SU-DHL-6 (cell line): ENCODE results near the gene TRIOBP.
"Not testable (repeated sequence)": the region's sequence is repeated elsewhere in the genome, so short reads cannot be mapped to it uniquely, and the experiment has no call there.

Experiments
- H2AFZ ChIP-seq: fragments of 200-600 bp; sonication (generic); 2 replicates; pipeline ENCODE4 v1.6.1; 2014; ENCODE audit warnings: low read depth, mild to moderate bottlenecking, moderate library complexity, mixed read lengths, antibody characterized with exemption, low read length; ENCODE audit not compliant: severe bottlenecking
- H3F3A ChIP-seq: fragments of 200-600 bp; shearing (Covaris generic); 2 replicates; pipeline ENCODE4 v1.6.0; 2016; ENCODE audit warnings: antibody characterized with exemption, mild to moderate bottlenecking; ENCODE audit not compliant: insufficient read depth
- H3K27ac ChIP-seq: fragments of 200-600 bp; sonication (generic); 2 replicates; pipeline ENCODE4 v1.5.1; 2016; ENCODE audit warnings: low read depth, mild to moderate bottlenecking, low read length, moderate library complexity, mixed read lengths
- H3K27me3 ChIP-seq: fragments of 200-600 bp; sonication (generic), shearing (Covaris generic); 2 replicates; pipeline ENCODE4 v1.6.0; 2014; ENCODE audit warnings: mild to moderate bottlenecking, low read length
- H3K36me3 ChIP-seq: fragments of 200-600 bp; sonication (generic); 2 replicates; pipeline ENCODE4 v1.6.1; 2014; ENCODE audit warnings: mild to moderate bottlenecking, low read length, mixed read lengths
- H3K4me2 ChIP-seq: fragments of 300-600, 200-600 bp; shearing (Covaris generic), sonication (generic); 2 replicates; pipeline ENCODE4 v1.6.0; 2014; ENCODE audit warnings: low read length, low read depth, mild to moderate bottlenecking; ENCODE audit not compliant: poor library complexity, severe bottlenecking
- H3K4me3 ChIP-seq: fragments of 200-600 bp; sonication (generic); 2 replicates; pipeline ENCODE4 v1.5.1; 2014; ENCODE audit warnings: antibody characterized with exemption, low read length, mild to moderate bottlenecking, mixed read lengths; ENCODE audit not compliant: insufficient read depth, poor library complexity, severe bottlenecking
- H3K79me2 ChIP-seq: fragments of 200-600 bp; sonication (generic); 2 replicates; pipeline ENCODE4 v1.6.1; 2014; ENCODE audit warnings: mild to moderate bottlenecking, low read length, moderate library complexity; ENCODE audit not compliant: insufficient read depth
- H3K9ac ChIP-seq: fragments of 200-600 bp; sonication (generic); 2 replicates; pipeline ENCODE4 v1.7.0; 2014; ENCODE audit warnings: mild to moderate bottlenecking, low read length
- H3K9me2 ChIP-seq: fragments of 200-600 bp; sonication (generic); replicated peaks from 2 replicates; pipeline ENCODE4 v1.6.1; 2014; ENCODE audit warnings: low read length; ENCODE audit not compliant: insufficient read depth
- H3K9me3 ChIP-seq: fragments of 200-600 bp; sonication (generic); 2 replicates; pipeline ENCODE4 v1.6.1; 2014; ENCODE audit warnings: low read length, mixed read lengths; ENCODE audit not compliant: insufficient read depth
- H4K20me1 ChIP-seq: fragments of 200-600 bp; sonication (generic); 2 replicates; pipeline ENCODE4 v1.6.1; 2014; ENCODE audit warnings: low read depth, mild to moderate bottlenecking, antibody characterized with exemption, low read length, moderate library complexity, mixed read lengths
- EZH2phosphoT487 ChIP-seq: fragments of 200-600 bp; sonication (generic), shearing (Covaris generic); conservative IDR thresholded peaks from 2 replicates; pipeline ENCODE4 v1.6.1; 2018; ENCODE audit warnings: mild to moderate bottlenecking, antibody characterized with exemption, low read length, moderate library complexity, mixed read lengths
- TF ChIP-seq, protein P1 (sequence below): fragments of 200-600 bp; sonication (generic); IDR thresholded peaks from one replicate; pipeline ENCODE4 v1.5.1; 2017; ENCODE audit warnings: antibody characterized with exemption, mild to moderate bottlenecking, low read length, moderate library complexity; ENCODE audit not compliant: insufficient read depth, poor library complexity, severe bottlenecking

TRIOBP gene

GRCh38 chr22:37796079-37796478 is 99.2 kb downstream of the TRIOBP start:
- no peak overlapping the region for H3K4me2 ChIP-seq
- H4K20me1 ChIP-seq, result no peaks in the 10 kb centered on the region
- H3K36me3 ChIP-seq, result no peaks in the 10 kb centered on the region
- no peaks in the 10 kb centered on the region for H3K27me3 ChIP-seq
- TF ChIP-seq EZH2phosphoT487, result no peak
- no peaks in the 10 kb centered on the region for H3K9me3 ChIP-seq
- no peak overlapping the region for H3K4me3 ChIP-seq
- H3K9me2 ChIP-seq, result no peaks in the 10 kb centered on the region
- no peak overlapping the region for H2AFZ ChIP-seq
- no peak overlapping the region for H3K9ac ChIP-seq
- no peak overlapping the region for H3K27ac ChIP-seq
- no peaks in the 10 kb centered on the region for H3K79me2 ChIP-seq
- no peaks in the 10 kb centered on the region for H3F3A ChIP-seq

DNA sequence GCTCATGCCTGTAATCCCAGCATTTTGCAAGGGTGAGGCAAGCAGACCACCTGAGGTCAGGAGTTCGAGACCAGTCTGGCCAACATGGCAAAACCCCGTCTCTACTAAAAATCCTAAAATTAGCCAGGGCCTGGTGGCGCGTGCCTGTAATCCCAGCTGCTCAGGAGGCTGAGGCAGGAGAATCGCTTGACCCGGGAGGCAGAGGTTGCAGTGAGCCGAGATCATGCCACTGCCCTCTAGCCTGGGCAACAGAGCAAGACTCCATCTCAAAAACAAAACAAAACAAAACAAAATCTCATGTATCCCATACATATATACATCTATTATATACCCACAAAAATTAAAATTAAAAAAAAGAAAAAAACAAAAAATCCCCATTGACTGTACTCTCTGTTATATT is 100.4 kb downstream of the TRIOBP start:
- not testable (repeated sequence) for H3K27ac ChIP-seq, H2AFZ ChIP-seq, H3K79me2 ChIP-seq, H3F3A ChIP-seq, H3K36me3 ChIP-seq, H3K9ac ChIP-seq, H3K27me3 ChIP-seq, H4K20me1 ChIP-seq, H3K9me3 ChIP-seq, H3K4me3 ChIP-seq, H3K9me2 ChIP-seq, H3K4me2 ChIP-seq

DNA sequence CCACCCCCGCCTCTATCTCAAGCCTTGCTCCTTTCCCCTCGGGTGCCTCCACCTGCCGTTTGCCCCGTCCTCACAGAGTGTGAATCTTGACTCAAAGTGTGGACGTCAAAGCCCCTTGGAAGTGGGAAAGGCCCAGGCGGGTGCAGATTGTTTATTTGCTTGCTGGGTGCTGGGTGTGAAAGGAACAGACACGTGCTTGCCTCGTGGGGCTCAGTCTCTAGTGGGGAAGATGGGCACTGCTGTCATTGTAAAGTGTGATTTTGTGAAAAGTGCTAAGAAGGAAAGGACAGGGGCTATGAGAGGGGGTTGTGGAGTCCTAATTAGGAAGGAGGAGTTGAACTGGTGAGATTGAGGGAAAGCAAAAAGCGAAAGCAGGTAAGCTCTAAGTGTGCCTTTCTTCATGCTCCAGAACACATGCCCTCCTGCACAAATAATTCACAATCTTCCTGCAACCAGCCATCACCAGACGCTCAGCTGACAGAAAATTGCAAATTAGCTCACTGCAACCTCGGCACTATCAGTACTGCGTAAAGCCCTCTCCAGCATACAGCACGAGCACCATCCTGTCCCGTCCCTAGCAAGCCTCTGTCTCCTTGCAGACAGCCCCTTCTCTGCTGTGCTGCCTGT is 101.1 kb downstream of the TRIOBP start:
- no peaks in the 10 kb centered on the region for H3K9me2 ChIP-seq
- H3K79me2 ChIP-seq, result no peaks in the 10 kb centered on the region
- H3K4me3 ChIP-seq, result no peak overlapping the region
- no peaks in the 10 kb centered on the region for H3K9me3 ChIP-seq
- 0 out of 2 replicates have a peak, but pooled peaks cover 3% of the 10 kb centered on the region for H3K27me3 ChIP-seq
- H3F3A ChIP-seq, result no peaks in the 10 kb centered on the region
- H3K36me3 ChIP-seq, result no peaks in the 10 kb centered on the region
- H3K9ac ChIP-seq, result no peak overlapping the region
- H3K4me2 ChIP-seq, result no peak overlapping the region
- H2AFZ ChIP-seq, result no peak overlapping the region
- H4K20me1 ChIP-seq, result no peaks in the 10 kb centered on the region
- TF ChIP-seq, protein P1, sequence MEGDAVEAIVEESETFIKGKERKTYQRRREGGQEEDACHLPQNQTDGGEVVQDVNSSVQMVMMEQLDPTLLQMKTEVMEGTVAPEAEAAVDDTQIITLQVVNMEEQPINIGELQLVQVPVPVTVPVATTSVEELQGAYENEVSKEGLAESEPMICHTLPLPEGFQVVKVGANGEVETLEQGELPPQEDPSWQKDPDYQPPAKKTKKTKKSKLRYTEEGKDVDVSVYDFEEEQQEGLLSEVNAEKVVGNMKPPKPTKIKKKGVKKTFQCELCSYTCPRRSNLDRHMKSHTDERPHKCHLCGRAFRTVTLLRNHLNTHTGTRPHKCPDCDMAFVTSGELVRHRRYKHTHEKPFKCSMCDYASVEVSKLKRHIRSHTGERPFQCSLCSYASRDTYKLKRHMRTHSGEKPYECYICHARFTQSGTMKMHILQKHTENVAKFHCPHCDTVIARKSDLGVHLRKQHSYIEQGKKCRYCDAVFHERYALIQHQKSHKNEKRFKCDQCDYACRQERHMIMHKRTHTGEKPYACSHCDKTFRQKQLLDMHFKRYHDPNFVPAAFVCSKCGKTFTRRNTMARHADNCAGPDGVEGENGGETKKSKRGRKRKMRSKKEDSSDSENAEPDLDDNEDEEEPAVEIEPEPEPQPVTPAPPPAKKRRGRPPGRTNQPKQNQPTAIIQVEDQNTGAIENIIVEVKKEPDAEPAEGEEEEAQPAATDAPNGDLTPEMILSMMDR, result no peak
- TF ChIP-seq EZH2phosphoT487, result no peak
- no peak overlapping the region for H3K27ac ChIP-seq

GRCh38 chr22:37799979-37800378 is 103.1 kb downstream of the TRIOBP start:
- H3K79me2 ChIP-seq, H3F3A ChIP-seq, H3K9me3 ChIP-seq, H3K9me2 ChIP-seq, H3K9ac ChIP-seq, H3K4me3 ChIP-seq, H3K36me3 ChIP-seq, H3K27me3 ChIP-seq, H4K20me1 ChIP-seq, H2AFZ ChIP-seq, H3K27ac ChIP-seq, H3K4me2 ChIP-seq: not testable (repeated sequence)

GRCh38 chr22:37801946-37802309 is 105.1 kb downstream of the TRIOBP start:
- no peak overlapping the region for H3K4me2 ChIP-seq
- no peak overlapping the region for H2AFZ ChIP-seq
- 0 out of 2 replicates have a peak, but pooled peaks cover 3% of the 10 kb centered on the region for H3K27me3 ChIP-seq
- H4K20me1 ChIP-seq, result no peaks in the 10 kb centered on the region
- H3F3A ChIP-seq, result peaks cover 4% of the 10 kb centered on the region; the same call in 1 of the 2 replicates
- no peaks in the 10 kb centered on the region for H3K36me3 ChIP-seq
- TF ChIP-seq EZH2phosphoT487, result no peak
- TF ChIP-seq, protein P1, result no peak
- no peak overlapping the region for H3K27ac ChIP-seq
- H3K9me2 ChIP-seq, result no peaks in the 10 kb centered on the region
- H3K9ac ChIP-seq, result no peak overlapping the region
- no peaks in the 10 kb centered on the region for H3K79me2 ChIP-seq
- no peaks in the 10 kb centered on the region for H3K9me3 ChIP-seq
- no peak overlapping the region for H3K4me3 ChIP-seq
